WI38 (cell line): ENCODE results near the gene OR6K3.

Experiments
- H3K4me3 ChIP-seq: 2 replicates; pipeline ENCODE4 v1.5.1; 2011; ENCODE audit warnings: low read depth, mild to moderate bottlenecking, control low read depth, low read length
- CTCF ChIP-seq: IDR thresholded peaks from 2 replicates; pipeline ENCODE4 v1.5.1; 2012; ENCODE audit warnings: low read depth, mild to moderate bottlenecking, control low read depth, low read length

Gene OR6K3

GRCh38 chr1:158674302-158674701 is 46.2 kb downstream of the OR6K3 start:
- H3K4me3 ChIP-seq: no peak overlapping the region
- TF ChIP-seq CTCF: no peak
